Measurements from ENCODE around the gene PSMA8.

DNA sequence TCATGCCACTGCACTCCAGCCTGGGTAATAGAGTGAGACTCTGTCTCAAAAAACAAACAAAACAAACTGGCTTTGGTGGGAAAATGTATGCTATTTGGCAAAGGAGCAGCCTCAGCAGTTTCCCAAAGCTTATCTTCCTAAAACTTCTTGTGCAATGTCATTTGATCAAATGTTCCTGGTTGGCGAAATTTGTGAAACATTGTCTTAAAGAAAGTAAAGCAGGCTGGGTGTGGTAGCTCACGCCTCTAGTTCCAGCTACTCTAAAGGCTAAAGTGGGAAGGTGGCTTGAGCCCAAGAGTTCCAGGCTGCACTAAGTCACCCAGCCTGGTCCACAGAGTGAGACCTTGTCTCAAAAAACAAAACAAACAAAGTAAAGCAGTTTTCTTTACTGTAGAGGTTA is 75.3 kb downstream of the PSMA8 start:
- no peak for TF ChIP-seq EZH2 (IDR thresholded peaks at IDR 0.05; ENCODE audit: borderline replicate concordance, low read depth, low read length, poor library complexity, severe bottlenecking)
- TF ChIP-seq, protein P1, sequence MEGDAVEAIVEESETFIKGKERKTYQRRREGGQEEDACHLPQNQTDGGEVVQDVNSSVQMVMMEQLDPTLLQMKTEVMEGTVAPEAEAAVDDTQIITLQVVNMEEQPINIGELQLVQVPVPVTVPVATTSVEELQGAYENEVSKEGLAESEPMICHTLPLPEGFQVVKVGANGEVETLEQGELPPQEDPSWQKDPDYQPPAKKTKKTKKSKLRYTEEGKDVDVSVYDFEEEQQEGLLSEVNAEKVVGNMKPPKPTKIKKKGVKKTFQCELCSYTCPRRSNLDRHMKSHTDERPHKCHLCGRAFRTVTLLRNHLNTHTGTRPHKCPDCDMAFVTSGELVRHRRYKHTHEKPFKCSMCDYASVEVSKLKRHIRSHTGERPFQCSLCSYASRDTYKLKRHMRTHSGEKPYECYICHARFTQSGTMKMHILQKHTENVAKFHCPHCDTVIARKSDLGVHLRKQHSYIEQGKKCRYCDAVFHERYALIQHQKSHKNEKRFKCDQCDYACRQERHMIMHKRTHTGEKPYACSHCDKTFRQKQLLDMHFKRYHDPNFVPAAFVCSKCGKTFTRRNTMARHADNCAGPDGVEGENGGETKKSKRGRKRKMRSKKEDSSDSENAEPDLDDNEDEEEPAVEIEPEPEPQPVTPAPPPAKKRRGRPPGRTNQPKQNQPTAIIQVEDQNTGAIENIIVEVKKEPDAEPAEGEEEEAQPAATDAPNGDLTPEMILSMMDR (conservative IDR thresholded peaks at IDR 0.05; ENCODE audit: low read depth, low read length): no peak

Measured in A673 (cell line).